Keratinocyte (primary cell): ENCODE results near the gene FRMPD4.

ENCODE experiments used
- EZH2 ChIP-seq: IDR thresholded peaks from one replicate; pipeline ENCODE4 v1.6.1; 2012; ENCODE audit warnings: inconsistent platforms, mild to moderate bottlenecking, low read length, moderate library complexity
- TF ChIP-seq, protein P1 (sequence below), 3 experiments: IDR thresholded peaks in 1 of 3; conservative IDR thresholded peaks in 1 of 3; optimal IDR thresholded peaks in 1 of 3; 2 replicates in 2 of 3; 3 replicates in 1 of 3; pipeline versions ENCODE3 to v1.5.1; 2011; ENCODE audit warnings: low read length in 3 of 3, mild to moderate bottlenecking in 3 of 3, moderate library complexity in 2 of 3, control low read depth in 1 of 3, inconsistent platforms in 1 of 3; ENCODE audit not compliant: insufficient read depth in 2 of 3; ENCODE audit errors: extremely low read depth in 1 of 3

DNA sequence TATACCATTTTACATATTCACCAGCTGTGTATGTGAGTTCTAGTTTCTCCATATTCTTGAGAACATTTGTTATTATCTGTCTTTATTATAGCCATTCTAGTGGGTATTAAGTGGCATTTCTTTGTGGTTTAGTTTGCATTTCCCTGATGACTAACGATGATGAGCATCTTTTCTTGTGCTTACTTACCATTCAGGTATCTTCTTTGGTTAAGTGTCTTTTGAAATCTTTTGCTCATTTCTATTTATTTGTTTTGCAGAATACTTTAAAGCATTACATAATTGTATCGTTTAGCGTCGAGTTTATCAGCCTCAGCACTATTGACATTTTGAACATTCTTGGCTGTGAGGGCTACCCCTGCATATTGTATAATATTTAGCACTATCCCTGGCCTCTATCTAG is 85.4 kb downstream of the FRMPD4 start:
- TF ChIP-seq EZH2, result no peak
- TF ChIP-seq, protein P1, sequence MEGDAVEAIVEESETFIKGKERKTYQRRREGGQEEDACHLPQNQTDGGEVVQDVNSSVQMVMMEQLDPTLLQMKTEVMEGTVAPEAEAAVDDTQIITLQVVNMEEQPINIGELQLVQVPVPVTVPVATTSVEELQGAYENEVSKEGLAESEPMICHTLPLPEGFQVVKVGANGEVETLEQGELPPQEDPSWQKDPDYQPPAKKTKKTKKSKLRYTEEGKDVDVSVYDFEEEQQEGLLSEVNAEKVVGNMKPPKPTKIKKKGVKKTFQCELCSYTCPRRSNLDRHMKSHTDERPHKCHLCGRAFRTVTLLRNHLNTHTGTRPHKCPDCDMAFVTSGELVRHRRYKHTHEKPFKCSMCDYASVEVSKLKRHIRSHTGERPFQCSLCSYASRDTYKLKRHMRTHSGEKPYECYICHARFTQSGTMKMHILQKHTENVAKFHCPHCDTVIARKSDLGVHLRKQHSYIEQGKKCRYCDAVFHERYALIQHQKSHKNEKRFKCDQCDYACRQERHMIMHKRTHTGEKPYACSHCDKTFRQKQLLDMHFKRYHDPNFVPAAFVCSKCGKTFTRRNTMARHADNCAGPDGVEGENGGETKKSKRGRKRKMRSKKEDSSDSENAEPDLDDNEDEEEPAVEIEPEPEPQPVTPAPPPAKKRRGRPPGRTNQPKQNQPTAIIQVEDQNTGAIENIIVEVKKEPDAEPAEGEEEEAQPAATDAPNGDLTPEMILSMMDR (optimal IDR thresholded peaks at IDR 0.05 in 1 of 3, IDR thresholded peaks at IDR 0.05 in 1 of 3, conservative IDR thresholded peaks at IDR 0.05 in 1 of 3; ENCODE audit: extremely low read depth in 1 of 3, insufficient read depth in 2 of 3, low read length in 3 of 3), result no peak
